Measurements from ENCODE around the gene MYOM3.
A peak's percentile ranks its signal among the peaks of the same experiment; 100 is the strongest.

Gene MYOM3

GRCh38 chr1:24127801-24128363, 15.9 kb upstream of the MYOM3 start:
- in situ Hi-C loops (cut with HindIII; ENCODE audit: low pct_unique_long_range_greater_than_20kb, low sequenced_read_pairs), result no loop called here
- no peak for DNase-seq (ENCODE audit: low read depth in 1 of 2, low spot score in 1 of 2)
- TF ChIP-seq JUND (IDR thresholded peaks at IDR 0.05; ENCODE audit: low read depth), result no peak

DNA sequence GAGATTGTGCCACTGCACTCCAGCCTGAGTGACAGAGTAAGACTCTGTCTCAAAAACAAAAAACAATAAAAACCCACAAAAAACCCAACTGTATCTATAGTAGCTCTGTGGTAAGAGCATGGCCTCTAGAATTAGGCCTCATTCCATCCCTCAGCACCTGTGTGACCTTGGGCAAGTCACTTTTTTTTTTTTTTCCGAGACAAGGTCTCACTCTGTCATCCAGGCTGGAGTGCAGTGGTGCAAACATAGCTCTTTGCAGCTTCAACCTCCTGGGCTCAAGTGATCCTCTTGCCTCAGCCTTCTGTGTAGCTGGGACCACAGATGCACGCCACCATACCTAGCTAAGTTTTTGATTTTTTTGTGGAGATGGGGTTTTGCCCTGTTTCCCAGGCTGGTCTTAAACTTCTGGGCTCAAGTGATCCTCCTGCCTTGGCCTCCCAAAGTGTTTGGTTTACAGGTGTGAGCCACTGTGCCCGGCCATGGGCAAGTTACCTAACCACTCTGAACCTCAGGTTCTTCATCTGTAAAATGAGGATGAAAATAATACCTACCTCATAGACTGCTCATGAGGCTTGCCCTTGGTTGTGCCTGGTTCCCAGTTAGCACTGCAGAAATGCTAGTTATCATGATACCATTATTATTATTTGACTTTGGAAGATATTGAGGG, 15.3 kb upstream of the MYOM3 start:
- TF ChIP-seq JUND (IDR thresholded peaks at IDR 0.05; ENCODE audit: low read depth), result no peak
- no peak for DNase-seq (ENCODE audit: low read depth in 1 of 2, low spot score in 1 of 2)
- in situ Hi-C loops (cut with HindIII; ENCODE audit: low pct_unique_long_range_greater_than_20kb, low sequenced_read_pairs), result no loop called here

DNA sequence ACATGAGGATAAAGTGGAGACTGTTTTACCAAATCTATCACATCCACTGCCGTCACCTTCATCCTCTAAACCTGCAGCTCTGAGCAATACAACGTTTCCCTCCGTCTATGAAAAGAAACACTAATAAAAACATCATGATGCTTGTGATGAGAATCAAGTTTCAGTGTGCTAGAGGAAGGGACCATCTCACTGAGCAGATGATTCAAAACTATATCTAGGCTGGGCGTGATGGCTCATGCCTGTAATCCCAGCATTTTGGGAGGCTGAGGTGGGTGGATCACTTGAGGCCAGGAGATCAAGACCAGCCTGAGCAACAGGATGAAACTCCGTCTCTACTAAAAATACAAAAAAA, 14.7 kb upstream of the MYOM3 start:
- TF ChIP-seq JUND (IDR thresholded peaks at IDR 0.05; ENCODE audit: low read depth), result no peak
- in situ Hi-C loops (cut with HindIII; ENCODE audit: low pct_unique_long_range_greater_than_20kb, low sequenced_read_pairs), result no loop called here
- DNase-seq (ENCODE audit: low read depth in 1 of 2, low spot score in 1 of 2), result no peak

DNA sequence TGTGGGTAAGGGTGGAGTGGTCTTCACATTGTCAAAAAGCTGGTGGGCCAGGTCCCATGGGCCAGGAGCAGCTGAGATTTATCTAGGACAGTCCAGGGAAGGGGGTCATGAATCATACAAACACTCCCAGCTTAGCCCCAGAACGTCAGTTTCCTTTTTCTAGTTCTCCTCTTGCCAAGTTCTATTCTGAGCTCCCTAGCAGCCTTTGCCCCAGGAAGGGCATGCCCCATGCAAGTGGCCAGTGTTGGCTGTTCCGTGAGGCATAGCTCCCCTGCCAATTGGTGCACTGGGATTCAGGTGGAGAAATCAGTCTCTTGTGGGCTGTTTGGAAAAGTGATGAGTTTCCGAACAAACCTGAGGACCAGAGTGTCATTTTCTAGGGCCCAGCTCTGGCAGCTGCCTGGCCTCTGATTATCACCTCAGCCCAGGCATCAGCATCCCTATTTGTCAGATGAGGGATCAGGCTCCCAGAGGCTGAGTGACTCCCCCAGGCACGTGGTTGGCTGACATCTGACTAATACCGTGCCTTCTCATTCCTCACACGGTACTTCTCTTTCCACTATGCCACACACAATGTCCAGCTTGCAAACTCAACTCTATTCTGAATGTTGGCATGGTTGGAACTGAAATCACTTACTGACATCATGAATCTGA, 14.2 kb upstream of the MYOM3 start:
- in situ Hi-C loops (cut with HindIII; ENCODE audit: low pct_unique_long_range_greater_than_20kb, low sequenced_read_pairs), result no loop called here
- TF ChIP-seq JUND (IDR thresholded peaks at IDR 0.05; ENCODE audit: low read depth), result no peak

GRCh38 chr1:24125456-24125855, 13.5 kb upstream of the MYOM3 start:
- DNase-seq (ENCODE audit: low read depth in 1 of 2, low spot score in 1 of 2), result no peak
- in situ Hi-C loops (cut with HindIII; ENCODE audit: low pct_unique_long_range_greater_than_20kb, low sequenced_read_pairs), result no loop called here
- no peak for TF ChIP-seq JUND (IDR thresholded peaks at IDR 0.05; ENCODE audit: low read depth)

More for the DNA sequence above, 14.2 kb upstream of the MYOM3 start:
- DNase-seq (ENCODE audit: low read depth in 1 of 2, low spot score in 1 of 2), result no peak

DNA sequence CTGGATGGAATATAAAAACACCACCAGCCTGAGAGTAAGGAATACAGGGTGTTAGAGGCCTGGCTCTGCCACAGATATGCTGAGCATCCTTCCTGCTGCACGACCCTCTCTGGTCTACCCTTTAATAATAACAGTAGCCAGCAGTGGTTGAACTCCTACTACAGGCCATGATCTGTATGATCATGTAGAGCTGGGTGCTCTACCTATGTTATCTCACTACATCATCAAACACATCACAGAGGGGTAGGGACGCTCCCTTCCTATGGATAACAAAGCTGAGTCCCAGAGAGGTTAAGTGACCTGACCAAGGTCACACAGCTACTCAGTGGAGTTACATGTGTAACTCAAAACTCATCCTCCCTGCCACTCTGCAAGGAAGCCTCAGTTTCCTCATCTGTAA, 13.0 kb upstream of the MYOM3 start:
- in situ Hi-C loops (cut with HindIII; ENCODE audit: low pct_unique_long_range_greater_than_20kb, low sequenced_read_pairs), result no loop called here
- TF ChIP-seq JUND (IDR thresholded peaks at IDR 0.05; ENCODE audit: low read depth), result no peak
- no peak for DNase-seq (ENCODE audit: low read depth in 1 of 2, low spot score in 1 of 2)

DNA sequence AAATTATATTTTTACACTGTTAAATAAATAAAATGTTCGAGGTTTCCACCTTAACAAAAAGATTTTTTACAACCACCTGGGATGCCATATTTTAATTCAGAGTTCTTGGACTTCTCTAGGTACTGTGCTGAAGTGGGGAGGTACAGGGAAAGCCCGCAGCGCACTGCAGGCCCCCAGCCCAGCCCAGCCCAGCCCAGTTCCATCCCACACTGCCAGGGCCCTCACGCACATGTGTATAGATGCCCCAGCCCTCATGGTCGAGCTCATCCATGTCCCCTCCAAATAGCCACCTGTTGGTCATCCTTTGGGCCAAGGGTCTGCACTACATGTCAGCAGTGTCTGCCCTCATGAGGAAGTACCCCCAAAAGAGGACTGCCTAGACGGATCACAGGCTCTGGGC, 11.7 kb upstream of the MYOM3 start:
- in situ Hi-C loops (cut with HindIII; ENCODE audit: low pct_unique_long_range_greater_than_20kb, low sequenced_read_pairs), result no loop called here
- TF ChIP-seq JUND (IDR thresholded peaks at IDR 0.05; ENCODE audit: low read depth), result no peak
- DNase-seq (ENCODE audit: low read depth in 1 of 2, low spot score in 1 of 2), result no peak

DNA sequence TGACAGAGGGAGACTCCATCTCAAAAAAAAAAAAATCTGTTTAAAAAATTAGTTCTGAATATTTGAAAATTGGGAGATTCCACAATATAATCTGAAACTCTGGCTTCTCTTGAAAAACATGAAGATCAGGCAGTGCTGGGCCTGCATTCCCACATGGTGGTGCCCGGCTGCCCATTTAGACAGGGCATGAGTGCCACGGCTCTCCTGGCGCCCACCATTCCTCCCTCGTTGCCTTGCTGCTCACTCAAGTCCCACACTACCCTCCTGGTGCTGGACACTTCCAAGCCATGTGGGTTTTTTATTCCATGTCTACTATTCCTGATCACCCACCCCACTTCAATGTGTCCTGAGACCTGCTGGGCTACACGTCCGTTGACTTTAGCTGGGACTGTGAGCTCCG, 10.8 kb upstream of the MYOM3 start:
- in situ Hi-C loops (cut with HindIII; ENCODE audit: low pct_unique_long_range_greater_than_20kb, low sequenced_read_pairs), result no loop called here
- TF ChIP-seq JUND (IDR thresholded peaks at IDR 0.05; ENCODE audit: low read depth), result no peak
- no peak for DNase-seq (ENCODE audit: low read depth in 1 of 2, low spot score in 1 of 2)

DNA sequence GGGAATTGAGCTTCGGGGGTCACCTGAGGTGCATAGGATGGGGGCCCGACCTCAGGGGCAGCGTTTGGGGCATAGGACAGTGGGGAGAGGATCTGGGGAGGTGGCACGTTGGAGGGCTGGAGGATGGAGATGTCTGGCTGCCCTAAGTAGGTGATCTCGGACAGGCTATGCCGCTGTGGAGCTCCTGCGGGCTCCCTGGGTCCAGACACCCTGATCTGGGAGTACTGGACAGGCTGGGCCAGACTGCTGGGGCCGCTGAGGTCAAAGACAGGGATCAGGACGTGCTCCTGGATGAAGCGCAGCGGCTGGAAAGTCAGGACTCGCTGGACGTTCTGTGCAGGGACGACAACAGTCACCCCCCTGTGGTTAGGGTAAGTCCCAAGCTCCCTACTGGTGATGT, 9.5 kb upstream of the MYOM3 start:
- no peak for TF ChIP-seq JUND (IDR thresholded peaks at IDR 0.05; ENCODE audit: low read depth)
- in situ Hi-C loops (cut with HindIII; ENCODE audit: low pct_unique_long_range_greater_than_20kb, low sequenced_read_pairs), result no loop called here
- DNase-seq (ENCODE audit: low read depth in 1 of 2, low spot score in 1 of 2), result no peak

- in situ Hi-C loops (cut with HindIII; ENCODE audit: low pct_unique_long_range_greater_than_20kb, low sequenced_read_pairs), result no loop called here
- DNase-seq (ENCODE audit: low read depth in 1 of 2, low spot score in 1 of 2), result no peak
- TF ChIP-seq JUND (IDR thresholded peaks at IDR 0.05; ENCODE audit: low read depth), result no peak
Measured at GRCh38 chr1:24120965-24121364, 9.0 kb upstream of the MYOM3 start.

- TF ChIP-seq JUND (IDR thresholded peaks at IDR 0.05; ENCODE audit: low read depth), result no peak
- in situ Hi-C loops (cut with HindIII; ENCODE audit: low pct_unique_long_range_greater_than_20kb, low sequenced_read_pairs), result no loop called here
- peak; percentile 57 to 62 for DNase-seq (ENCODE audit: low read depth in 1 of 2, low spot score in 1 of 2)
Measured at GRCh38 chr1:24119859-24120756, 8.2 kb upstream of the MYOM3 start.

GRCh38 chr1:24119489-24119858, 7.5 kb upstream of the MYOM3 start:
- in situ Hi-C loops (cut with HindIII; ENCODE audit: low pct_unique_long_range_greater_than_20kb, low sequenced_read_pairs), result no loop called here
- no peak for TF ChIP-seq JUND (IDR thresholded peaks at IDR 0.05; ENCODE audit: low read depth)
- DNase-seq (ENCODE audit: low read depth in 1 of 2, low spot score in 1 of 2), result no peak
